ENCODE results near the gene TAX1BP3.

The TAX1BP3 gene

GRCh38 chr17:3669085-3669347 is 638 bp upstream of the TAX1BP3 start:
- H3K4me1 ChIP-seq (ENCODE audit: control insufficient read depth, insufficient read depth, low read length): peaks cover 8% of the 10 kb centered on the region; the same call in 1 of the 2 replicates
- H3K4me3 ChIP-seq (ENCODE audit: low read depth, low read length): peak overlapping the region; percentile 90
- ChIA-PET POLR2A (interaction anchor here (0.8 to 4.4 kb wide), 3 partner anchors 10 to 54 kb away, joined by 4 to 75 read pairs (median 5); partner anchors contain the start of genes CTNS, HASPIN and SHPK), CTCF (interaction anchor here (1.1 kb wide), 1 partner anchor 14 kb away, joined by 4 read pairs; no protein-coding TSS in a partner anchor)
- H3K27ac ChIP-seq (ENCODE audit: extremely low read depth, low read depth, low read length): peak overlapping the region; percentile 91
- no peaks in the 10 kb centered on the region for H3K9me3 ChIP-seq (ENCODE audit: control insufficient read depth, insufficient read depth, low read depth, low read length)
- TF ChIP-seq ZNF2 (tag by site-specific recombination; IDR thresholded peaks at IDR 0.05) (0 out of 2 replicates have a peak, but pooled peaks have one; percentile 13), ZNF133 (tag by site-specific recombination; IDR thresholded peaks at IDR 0.05) (peak; percentile 50; the same call in 1 of the 2 replicates), ZNF335 (tag by site-specific recombination; conservative IDR thresholded peaks at IDR 0.05) (peak; percentile 71), ZNF324 (tag by site-specific recombination; IDR thresholded peaks at IDR 0.05) (0 out of 2 replicates have a peak, but pooled peaks have one; percentile 36), RBAK (tag by site-specific recombination; IDR thresholded peaks at IDR 0.05) (no peak), ZBTB11 (tag by site-specific recombination; conservative IDR thresholded peaks at IDR 0.05; ENCODE audit: low read depth) (0 out of 2 replicates have a peak, but pooled peaks have one; percentile 7), ZNF19 (tag by site-specific recombination; IDR thresholded peaks at IDR 0.05; ENCODE audit: low read depth) (no peak), ZNF501 (tag by site-specific recombination; IDR thresholded peaks at IDR 0.05) (0 out of 2 replicates have a peak, but pooled peaks have one; percentile 23), PRDM1 (tag by site-specific recombination; IDR thresholded peaks at IDR 0.05) (no peak), GLIS2 (tag by site-specific recombination; IDR thresholded peaks at IDR 0.05) (peak; percentile 36; the same call in 1 of the 2 replicates), ZBTB20 (tag by site-specific recombination; IDR thresholded peaks at IDR 0.05) (peak; percentile 22; the same call in 1 of the 2 replicates), PBX3 (CRISPR knock-in tag; IDR thresholded peaks at IDR 0.05) (0 out of 2 replicates have a peak, but pooled peaks have one; percentile 17), ZNF777 (tag by site-specific recombination; IDR thresholded peaks at IDR 0.05; ENCODE audit: borderline replicate concordance) (0 out of 2 replicates have a peak, but pooled peaks have one; percentile 48), SCRT2 (tag by site-specific recombination; IDR thresholded peaks at IDR 0.05) (peak; percentile 75)
- H3K36me3 ChIP-seq (ENCODE audit: control insufficient read depth in 2 of 2, insufficient read depth in 1 of 2, low read length in 2 of 2): peaks cover 7 to 25% of the 10 kb centered on the region in 2 experiments; a peak in 2 of 3 replicates

- CTCF ChIA-PET: interaction anchor here (0.5 to 1.8 kb wide), 5 partner anchors 10 to 356 kb away, joined by 3 to 8 read pairs (median 3); no protein-coding TSS in a partner anchor
- Histone ChIP-seq H3K4me1 (ENCODE audit: control insufficient read depth, insufficient read depth, low read length) (peaks cover 8% of the 10 kb centered on the region; the same call in 1 of the 2 replicates), H3K9me3 (ENCODE audit: control insufficient read depth, insufficient read depth, low read depth, low read length) (no peaks in the 10 kb centered on the region), H3K27ac (ENCODE audit: extremely low read depth, low read depth, low read length) (peak overlapping the region; percentile 93), H3K4me3 (ENCODE audit: low read depth, low read length) (peak overlapping the region; percentile 79), H3K36me3 (ENCODE audit: control insufficient read depth in 2 of 2, insufficient read depth in 1 of 2, low read length in 2 of 2) (peaks cover 7 to 38% of the 10 kb centered on the region in 2 experiments; a peak in 2 of 3 replicates)
- POLR2A ChIA-PET: interaction anchor here (0.6 to 4.4 kb wide), 19 partner anchors 9 to 899 kb away, joined by 3 to 75 read pairs (median 3); partner anchors contain the start of genes CTNS, CYB5D2, HASPIN and SHPK
- TF ChIP-seq KLF9 (tag by site-specific recombination; IDR thresholded peaks at IDR 0.05; ENCODE audit: low read depth) (peak; percentile 65), ZNF488 (tag by site-specific recombination; IDR thresholded peaks at IDR 0.05) (no peak), ZNF843 (tag by site-specific recombination; IDR thresholded peaks at IDR 0.05) (0 out of 2 replicates have a peak, but pooled peaks have one; percentile 19), ZNF629 (tag by site-specific recombination; IDR thresholded peaks at IDR 0.05) (peak; percentile 64; the same call in 1 of the 2 replicates), ZNF335 (tag by site-specific recombination; conservative IDR thresholded peaks at IDR 0.05) (peak; percentile 63), KLF1 (tag by site-specific recombination; IDR thresholded peaks at IDR 0.05) (peak; percentile 66), ZNF639 (tag by site-specific recombination; IDR thresholded peaks at IDR 0.05) (peak; percentile 72; the same call in 1 of the 2 replicates), MZF1 (tag by site-specific recombination; IDR thresholded peaks at IDR 0.05; ENCODE audit: borderline replicate concordance) (no peak), ATF2 (tag by site-specific recombination; IDR thresholded peaks at IDR 0.05; ENCODE audit: low read depth) (no peak), ZFHX2 (tag by site-specific recombination; conservative IDR thresholded peaks at IDR 0.05) (peak; percentile 69), ZFP69B (tag by site-specific recombination; IDR thresholded peaks at IDR 0.05) (no peak)
These were observed 756 bp downstream of the TAX1BP3 start for GRCh38 chr17:3667366-3668278.

All from HEK293 (cell line).